Upper lobe of left lung (tissue), 4 donors: ENCODE measurements around the gene COG1.

ENCODE experiments used
- EP300 ChIP-seq, 4 donors: sonication (generic); formaldehyde crosslinking; IDR thresholded peaks; one replicate each; pipeline ENCODE4 v1.5.1; 2017; ENCODE audit warnings: antibody characterized with exemption in 4 of 4, control low read depth in 2 of 4
- POLR2A ChIP-seq, 4 donors: fragments of 450-650 bp; IDR thresholded peaks; one replicate each; pipeline ENCODE4 v1.5.1; 2016 to 2017; ENCODE audit warnings: antibody characterized with exemption in 4 of 4, mild to moderate bottlenecking in 2 of 4
- POLR2AphosphoS5 ChIP-seq, 2 donors: sonication (generic); formaldehyde crosslinking; IDR thresholded peaks; one replicate each; pipeline ENCODE4 v1.5.1; 2017; ENCODE audit warnings: antibody characterized with exemption in 2 of 2
- TF ChIP-seq, protein P1 (sequence below), 6 experiments: fragments of 450-650 bp in 4 of 6; fragments of 200-600 bp in 2 of 6; sonication (generic) in 2 of 6; IDR thresholded peaks; one replicate each; pipeline ENCODE4 v1.5.1; 2016 to 2019; ENCODE audit warnings: antibody characterized with exemption in 6 of 6

DNA sequence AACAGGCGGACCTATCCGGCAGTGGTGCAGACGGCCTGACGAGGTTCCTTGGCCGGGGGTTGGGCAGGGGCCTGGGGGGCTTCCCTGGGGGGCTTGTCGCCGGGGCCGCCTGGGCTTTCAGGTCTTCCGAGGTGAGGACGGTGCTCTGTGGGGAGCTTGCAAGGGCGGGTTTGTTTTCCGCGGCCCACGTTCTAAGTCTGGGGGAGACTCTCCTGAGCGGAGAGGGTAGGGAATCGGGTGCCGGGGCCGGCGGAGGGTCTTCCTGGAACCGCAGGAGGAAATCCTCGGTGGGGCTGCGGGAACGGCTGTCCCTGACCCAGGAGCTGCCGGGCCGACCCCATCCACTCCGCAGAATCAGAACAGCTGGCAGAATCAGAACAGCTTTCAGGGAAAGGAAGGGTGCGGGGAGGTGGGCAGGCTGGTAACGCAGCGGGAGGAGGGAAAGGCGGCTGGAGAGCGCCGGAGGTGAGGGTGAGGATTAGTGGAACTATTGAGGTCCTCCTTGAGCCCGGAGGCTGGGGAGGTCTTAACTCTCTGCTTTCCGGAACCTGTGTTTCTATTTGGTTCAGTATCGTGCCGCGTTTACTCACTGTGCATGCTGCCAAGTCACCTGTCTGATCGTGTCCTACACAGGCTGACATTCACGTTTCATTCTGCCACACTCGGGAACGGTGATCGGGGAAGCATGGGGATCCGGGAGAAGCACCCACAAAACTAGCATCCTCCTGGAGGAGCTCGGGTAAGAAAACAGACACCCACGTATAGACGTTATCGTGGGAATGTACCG, 39.9 kb downstream of the COG1 start:
- TF ChIP-seq, protein P1, sequence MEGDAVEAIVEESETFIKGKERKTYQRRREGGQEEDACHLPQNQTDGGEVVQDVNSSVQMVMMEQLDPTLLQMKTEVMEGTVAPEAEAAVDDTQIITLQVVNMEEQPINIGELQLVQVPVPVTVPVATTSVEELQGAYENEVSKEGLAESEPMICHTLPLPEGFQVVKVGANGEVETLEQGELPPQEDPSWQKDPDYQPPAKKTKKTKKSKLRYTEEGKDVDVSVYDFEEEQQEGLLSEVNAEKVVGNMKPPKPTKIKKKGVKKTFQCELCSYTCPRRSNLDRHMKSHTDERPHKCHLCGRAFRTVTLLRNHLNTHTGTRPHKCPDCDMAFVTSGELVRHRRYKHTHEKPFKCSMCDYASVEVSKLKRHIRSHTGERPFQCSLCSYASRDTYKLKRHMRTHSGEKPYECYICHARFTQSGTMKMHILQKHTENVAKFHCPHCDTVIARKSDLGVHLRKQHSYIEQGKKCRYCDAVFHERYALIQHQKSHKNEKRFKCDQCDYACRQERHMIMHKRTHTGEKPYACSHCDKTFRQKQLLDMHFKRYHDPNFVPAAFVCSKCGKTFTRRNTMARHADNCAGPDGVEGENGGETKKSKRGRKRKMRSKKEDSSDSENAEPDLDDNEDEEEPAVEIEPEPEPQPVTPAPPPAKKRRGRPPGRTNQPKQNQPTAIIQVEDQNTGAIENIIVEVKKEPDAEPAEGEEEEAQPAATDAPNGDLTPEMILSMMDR (IDR thresholded peaks at IDR 0.05) = no peak
- TF ChIP-seq POLR2AphosphoS5 (IDR thresholded peaks at IDR 0.05) (no peak), POLR2A (IDR thresholded peaks at IDR 0.05) (no peak), EP300 (IDR thresholded peaks at IDR 0.05) (no peak)
